Suppressor macrophage treated with lipopolysaccharide for 4 hours (primary cell): Measurements from ENCODE around the gene ARHGAP20.
"Not testable (repeated sequence)": the region's sequence is repeated elsewhere in the genome, so short reads cannot be mapped to it uniquely, and the experiment has no call there.

Experiments used
- DNase-seq: peaks from one replicate; pipeline ENCODE4 v3.0.0-alpha.2; 2020

ARHGAP20 gene

DNA sequence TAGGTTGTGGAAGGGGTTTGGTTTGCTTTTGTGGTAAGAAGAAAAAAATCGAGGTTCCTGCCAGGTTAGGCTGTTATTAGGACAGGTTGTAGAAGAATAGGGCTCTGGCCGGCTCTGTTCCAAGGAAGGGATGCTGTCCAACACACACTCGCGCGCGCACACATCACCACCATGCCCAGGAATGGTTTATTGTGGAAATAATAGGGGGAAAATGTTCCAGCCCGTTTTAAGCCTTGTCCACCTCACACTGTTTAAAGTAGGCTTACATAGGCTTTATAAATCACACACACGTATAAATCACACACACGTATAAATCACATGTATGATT lies 1.2 kb upstream of the ARHGAP20 start:
- no peak for DNase-seq

DNA sequence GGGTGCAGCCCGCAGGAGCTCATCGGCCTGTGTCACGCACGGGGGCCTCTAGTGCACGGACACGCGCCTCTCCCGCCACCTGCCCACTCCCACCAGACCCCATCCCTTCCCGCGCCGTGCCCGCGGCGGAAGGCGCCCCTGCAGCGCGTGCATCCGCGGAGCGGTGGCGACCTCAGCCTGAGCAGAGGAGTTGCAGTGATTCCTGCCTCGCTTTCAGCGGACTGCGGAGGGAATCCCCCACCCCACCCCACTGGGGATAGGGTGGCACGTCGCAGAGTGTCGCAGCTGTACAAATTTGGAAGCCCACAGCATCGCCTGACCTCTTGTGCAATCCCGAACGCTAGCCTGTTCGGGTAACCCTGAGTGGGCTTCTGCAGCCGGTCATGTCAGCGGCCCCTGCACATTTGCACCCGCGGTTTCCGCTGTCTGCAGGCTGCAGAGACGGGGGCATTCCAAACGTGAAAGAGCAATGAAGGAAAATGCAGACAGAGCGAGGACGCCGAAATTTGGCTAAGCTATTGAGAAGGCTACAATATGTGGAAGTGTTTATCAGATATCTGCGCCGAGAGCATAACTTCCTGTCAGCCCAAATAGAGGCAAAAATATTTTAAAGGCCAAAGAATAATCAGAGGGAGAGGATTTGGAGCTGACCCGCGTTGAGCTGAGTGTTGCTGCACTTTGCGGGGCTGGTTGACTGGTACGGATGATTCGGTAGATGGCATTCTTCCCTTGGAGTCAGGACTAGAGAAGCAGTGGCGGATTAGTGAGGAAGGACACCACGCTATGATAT lies 617 bp upstream of the ARHGAP20 start:
- peak; percentile 32 for DNase-seq

DNA sequence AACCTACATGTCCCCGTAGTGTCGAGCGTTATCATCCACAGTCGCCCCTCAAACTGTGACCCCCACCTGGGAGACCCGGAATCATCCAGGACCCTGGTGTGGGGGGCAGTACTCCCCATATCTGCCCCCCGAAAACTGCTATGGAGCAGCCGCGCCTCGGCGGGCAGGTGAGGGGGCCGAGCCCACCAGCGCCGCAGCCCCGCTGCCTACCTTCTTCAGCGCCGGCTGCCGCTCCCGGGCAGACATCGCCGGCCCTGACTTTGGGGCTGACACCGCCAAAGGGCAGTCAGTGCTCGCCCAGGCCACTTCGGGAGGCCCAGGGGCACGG lies 825 bp downstream of the ARHGAP20 start:
- no peak for DNase-seq

DNA sequence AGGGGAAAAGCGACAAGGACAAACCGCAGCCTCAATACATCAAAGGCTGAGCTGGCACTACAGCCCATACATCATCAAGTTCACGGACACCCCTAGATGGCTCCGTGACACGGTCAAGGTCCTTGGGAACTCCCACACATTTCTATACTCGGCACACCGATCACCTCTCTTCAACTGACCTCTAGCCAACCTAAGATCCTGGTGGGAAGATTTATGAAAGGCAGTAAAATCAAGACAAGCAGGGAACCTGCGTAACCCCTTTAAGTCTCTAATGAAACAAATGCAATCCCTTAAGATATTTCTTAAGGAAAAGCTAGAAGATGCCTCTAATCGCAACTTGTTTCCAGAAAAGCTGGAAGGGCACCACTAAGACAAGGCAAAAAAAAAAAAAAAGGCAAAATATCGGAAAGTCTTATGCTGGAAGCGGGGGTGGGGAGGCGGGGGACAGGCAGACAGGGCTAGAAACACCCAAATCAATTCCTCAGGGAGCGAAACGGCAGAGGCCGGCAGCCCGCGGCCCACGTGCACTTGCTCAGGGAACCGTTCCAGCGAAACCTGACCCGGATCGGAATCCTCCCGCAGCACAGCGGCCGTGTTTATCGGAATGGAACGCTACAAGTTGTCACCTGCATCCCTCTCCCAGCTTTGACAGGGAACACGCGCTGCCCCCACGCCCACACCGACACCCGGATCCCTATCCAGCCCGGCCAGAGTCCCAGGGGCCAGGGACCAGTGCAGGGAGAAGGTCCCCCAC lies 1.4 kb downstream of the ARHGAP20 start:
- peak; percentile 19 for DNase-seq

DNA sequence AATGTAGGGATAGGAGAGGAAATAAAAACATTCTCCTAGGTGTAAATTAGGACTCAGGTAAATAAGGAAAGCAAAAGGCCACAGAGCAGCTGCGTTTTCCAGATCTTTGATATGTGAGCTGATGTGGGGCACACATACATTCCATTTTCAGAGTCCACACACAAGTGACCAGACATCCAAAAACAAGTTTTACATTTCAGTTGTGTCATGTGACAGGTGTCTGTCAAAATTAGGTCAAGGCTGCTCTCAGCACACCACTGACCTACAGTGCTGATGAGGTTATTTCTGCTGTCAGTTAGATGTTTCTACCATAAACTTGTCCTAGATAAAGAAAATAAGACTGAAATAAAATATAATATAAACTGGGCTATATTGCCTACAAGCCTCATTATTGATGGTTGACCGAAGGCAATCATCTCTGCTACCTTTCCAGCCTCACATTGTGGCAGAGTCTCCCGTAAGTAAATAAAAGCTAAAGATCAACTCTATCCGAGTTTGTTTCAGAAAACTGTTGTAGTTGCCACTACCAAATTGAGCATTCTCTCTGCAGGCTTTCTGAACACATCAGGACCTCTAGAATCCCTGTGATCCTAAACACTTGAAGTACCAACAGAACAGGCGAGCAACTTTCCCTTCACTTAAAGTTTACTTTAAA lies 7.9 kb downstream of the ARHGAP20 start:
- DNase-seq: no peak

DNA sequence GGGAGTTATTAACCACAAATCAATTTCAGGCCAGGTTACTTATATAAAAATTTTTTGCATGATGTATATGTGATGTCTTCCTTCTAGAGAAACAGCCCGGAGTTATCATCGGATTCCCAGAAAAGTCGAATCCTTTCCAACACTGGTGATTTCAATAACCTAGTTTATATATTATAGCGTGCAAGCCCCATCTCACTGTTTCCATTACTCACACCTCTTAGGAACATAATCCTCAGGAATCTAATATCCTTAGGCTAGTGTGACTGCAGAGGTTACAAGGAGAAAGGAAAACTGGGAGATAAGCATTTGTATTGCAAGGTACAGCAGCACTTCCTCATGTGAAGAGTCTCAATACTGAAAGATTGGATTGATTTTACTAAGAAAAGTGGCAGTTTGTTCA lies 20.3 kb downstream of the ARHGAP20 start:
- DNase-seq: no peak

DNA sequence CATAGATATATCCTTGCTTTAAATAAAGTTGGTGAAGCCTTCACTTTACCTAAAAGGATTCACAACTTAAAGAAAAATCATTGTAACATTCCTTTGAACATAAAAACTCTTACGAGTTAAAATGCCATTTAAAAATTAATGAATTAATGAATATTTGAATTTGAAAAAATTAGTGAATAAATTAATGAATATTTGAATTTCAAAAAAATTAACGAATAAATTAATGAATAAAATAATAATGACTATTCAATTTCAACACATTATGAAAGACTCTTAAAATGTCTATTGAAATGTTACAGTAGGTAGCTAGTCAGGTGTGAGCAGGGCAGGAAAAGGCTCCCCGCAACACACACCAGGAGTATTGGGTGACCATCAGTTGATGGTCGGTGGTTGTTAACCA lies 22.9 kb downstream of the ARHGAP20 start:
- no peak for DNase-seq

DNA sequence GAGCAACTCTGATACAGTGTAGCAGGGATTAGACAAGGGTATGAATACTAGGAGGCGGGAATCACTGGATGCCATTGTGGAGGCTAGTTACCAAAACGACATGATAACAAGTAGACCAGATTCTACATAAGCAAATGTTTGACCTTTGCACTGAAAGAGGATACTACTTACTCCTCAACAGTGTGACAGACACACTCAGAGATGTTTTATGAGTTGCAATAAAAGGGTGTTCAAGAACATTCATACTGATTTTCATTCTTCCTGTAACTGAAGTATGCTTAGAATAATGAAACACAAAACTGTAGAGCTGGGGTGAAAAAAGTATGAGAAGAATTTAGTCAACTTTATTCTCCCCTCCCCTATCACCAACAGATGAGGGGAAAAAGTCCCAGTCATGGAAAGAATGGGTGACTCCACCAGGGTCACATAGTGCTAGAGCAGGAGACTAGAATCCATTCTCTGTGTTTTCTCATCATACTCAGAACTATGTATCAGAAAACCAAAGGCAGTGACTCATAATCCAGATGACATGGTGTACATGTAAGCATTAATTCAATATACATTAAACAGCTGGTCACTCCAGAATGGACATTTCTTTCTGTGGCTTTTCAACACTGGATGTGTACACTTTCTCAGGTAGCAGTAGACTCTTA lies 32.8 kb downstream of the ARHGAP20 start:
- DNase-seq: no peak

DNA sequence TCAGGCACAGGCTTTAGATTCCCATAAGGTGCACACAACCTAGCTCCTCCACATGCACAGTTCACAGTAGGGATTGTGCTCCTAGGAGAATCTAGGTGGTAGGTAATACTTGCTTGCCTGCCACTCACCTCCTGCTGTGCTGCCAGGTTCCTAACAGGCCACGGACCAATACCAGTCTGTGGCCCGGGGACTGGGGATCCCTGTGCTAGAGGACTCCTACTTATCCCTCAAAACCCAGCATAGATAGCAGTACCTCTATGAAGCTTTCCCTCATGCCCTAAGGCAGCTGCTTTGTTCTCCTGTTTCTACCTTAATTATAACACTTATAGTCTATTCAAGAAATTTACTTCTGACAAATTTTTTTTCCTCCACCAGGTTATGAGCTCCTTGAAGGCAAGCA lies 36.7 kb downstream of the ARHGAP20 start:
- no peak for DNase-seq

DNA sequence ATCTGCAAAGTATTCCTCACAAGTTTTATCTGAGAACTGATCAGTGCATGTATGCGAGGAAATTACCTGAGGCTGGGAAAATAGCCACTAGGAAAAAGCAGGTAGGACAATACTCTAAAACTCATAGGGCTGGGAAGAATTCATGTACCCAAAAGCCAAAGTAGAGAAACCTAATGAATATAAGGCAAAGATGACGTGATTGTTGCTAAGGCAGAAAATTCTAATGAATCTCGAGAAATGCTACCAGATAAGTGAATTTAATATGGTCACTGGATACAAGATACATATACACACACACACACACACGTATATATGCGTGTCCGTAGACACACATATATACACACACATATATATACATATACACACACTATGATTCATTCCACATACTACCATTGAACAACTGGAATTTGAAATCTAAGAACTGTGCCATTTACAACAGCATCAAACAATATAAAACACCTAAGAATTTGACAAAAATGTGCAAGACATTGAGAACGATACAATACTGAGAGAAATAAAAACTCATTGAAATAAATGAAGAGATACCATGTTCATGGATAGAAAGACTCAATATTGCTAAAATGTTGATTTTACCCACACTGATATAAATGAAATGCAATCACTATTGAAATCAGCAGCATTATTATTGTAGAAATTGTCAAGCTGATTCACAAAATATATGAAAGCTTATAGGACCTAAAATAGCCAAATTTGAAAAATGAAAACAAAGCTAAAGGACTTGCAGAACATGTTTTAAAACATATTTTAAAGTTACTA lies 46.4 kb downstream of the ARHGAP20 start:
- no peak for DNase-seq

DNA sequence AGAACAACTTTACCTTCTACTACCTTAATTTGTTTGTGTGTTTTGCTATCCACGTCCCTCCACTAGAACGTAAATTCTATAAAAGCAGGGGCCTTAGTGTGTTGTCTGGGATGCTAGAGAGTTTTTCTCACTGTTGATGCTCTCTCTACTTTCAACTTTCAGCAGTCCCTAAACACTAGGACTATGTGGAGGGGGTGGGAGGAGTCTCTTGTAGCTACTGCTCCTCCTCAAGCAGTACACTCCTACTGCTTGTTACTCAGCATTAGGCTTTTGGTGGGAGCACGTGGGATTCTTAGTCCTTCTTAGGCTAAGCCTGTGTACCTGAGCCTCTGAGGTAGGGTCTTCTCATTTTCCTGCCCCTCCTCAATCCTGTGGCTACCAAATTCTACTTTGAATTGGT lies 56.3 kb downstream of the ARHGAP20 start:
- no peak for DNase-seq

DNA sequence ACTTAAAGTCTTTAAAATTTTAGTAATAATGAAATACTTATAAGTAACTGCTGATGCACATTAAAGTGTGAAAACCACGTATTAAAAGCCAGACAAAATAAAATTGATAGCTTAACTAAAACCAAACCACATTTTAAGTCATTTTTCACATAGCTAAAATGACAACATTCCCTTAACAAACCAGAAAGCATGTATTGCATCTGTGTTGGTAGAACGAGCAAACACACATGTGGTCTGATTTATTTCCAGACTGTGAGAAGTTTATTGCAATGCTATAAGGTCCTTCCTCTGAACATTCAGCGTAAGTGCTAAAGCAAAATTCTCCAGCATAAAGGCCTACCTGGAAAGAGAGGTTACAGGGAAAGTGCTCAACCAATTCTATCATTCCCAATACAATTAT lies 57.8 kb downstream of the ARHGAP20 start:
- DNase-seq: no peak

DNA sequence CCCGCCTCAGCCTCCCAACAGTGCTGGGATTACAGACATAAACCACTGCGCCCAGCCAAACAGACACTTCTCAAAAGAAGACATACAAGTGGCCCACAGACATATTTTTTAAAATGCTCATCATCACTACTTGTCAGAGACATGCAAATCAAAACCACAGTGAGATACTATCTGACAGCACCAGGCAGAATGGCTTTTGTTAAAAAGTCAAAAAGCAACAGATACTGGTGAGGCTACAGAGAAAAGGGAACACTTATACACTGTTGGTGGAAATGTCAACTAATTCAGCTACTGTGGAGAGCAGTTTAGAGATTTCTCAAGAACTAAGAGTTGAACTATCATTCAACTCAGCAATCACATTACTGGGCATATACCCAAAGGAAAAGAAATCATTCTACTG lies 67.0 kb downstream of the ARHGAP20 start:
- DNase-seq: no peak

DNA sequence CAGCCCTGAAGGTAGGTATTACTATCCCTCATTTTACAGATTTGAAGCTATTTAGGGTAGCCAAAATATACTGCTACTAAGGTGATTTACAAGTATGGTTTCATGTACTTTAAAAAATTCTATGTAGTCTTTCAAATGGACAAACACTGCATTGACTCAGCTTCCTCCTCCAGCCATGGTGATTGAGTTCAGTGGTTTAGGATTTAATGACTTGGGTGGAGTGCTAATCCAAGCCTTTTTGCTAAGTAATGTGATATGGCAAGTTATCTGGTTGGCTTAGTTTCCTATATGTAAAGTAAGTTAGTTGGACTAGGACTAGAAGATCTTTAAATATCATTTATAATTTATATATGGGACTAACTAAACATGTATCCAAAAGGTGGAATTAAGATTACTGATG lies 77.9 kb downstream of the ARHGAP20 start:
- no peak for DNase-seq

DNA sequence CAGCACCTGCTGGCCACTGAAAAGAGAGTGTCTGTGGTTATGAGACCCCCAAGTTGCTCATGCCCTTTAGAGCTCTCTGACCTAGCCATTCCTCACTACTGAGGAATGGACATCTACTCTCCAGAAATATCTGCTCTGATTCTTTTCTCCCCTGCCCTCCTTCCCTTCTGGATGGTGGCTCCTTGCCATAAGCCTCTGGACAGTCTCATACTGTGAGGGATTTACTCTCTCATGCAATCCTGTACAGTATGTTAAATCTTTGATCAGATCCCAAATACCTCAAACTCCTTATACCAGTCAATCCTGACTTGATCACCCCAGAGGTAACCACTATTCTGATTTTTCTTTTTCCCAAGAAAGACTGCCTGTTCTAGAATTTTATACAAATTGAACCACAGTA lies 80.7 kb downstream of the ARHGAP20 start:
- DNase-seq: no peak

DNA sequence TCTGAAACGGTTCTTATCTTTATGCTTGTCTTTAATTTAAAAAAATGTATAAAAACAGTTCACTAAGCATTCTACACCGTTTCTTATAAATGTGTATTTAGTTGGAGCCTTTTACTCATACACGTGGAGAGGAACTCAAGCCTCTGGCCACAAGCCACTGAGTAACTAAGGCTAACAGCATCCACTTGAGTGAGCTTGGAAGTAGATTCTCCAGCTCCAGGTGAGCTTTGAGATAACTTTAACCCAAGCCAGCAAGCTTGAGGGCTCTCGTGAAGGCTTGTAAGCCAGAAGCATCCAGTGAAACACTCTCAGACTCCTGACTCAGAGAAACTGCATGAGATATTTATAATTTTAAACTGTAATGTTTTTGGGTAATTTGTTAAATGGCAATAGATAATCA lies 82.6 kb downstream of the ARHGAP20 start:
- no peak for DNase-seq

DNA sequence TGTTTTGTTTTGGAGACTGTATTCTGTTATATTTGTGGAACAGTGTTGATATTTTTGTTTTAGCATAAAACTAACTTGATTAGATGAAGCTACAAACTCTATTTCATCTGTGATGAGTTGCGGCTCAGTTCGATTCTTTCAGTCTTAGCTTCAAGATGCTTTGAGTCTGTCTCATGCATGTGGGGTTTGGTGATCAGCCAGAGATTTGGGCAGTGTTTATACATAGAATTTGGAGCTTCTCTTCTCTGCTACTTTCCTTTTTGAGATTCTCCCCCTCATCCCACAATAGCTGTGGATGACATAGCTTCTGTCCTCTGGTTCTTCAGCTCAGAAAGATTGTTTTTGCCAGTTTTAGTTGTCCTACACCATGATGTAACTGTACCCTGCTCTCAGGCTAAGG lies 90.4 kb downstream of the ARHGAP20 start:
- DNase-seq: no peak

DNA sequence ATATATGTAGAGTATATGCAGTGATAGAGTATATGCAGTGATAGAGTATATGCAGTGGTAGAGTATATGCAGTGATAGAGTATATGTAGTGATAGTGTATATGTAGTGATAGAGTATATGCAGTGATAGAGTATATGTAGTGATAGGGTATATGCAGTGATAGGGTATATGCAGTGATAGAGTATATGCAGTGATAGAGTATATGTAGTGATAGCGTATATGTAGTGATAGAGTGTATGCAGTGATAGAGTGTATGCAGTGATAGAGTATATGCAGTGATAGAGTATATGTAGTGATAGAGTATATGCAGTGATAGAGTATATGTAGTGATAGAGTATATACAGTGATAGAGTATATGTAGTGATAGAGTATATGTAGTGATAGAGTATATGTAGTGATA lies 92.9 kb downstream of the ARHGAP20 start:
- not testable (repeated sequence) for DNase-seq

DNA sequence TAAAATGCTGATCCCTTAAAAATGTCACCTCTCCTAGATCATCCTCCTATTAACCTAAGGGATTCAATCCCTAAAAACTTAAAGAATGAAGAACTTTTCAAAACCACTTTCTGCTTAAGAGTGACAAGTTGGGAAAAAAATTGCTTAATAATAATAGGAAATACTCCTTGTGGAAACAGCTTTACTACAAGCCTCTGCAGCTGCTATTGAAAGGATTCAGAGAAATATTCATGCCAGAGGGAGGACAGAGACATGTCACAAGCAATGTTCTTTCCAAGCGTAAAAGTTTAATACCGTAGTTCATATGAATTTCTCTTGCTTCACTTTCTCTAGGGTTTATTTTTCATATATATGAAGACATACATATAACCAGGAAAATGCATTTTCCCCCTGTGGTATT lies 98.2 kb downstream of the ARHGAP20 start:
- no peak for DNase-seq

DNA sequence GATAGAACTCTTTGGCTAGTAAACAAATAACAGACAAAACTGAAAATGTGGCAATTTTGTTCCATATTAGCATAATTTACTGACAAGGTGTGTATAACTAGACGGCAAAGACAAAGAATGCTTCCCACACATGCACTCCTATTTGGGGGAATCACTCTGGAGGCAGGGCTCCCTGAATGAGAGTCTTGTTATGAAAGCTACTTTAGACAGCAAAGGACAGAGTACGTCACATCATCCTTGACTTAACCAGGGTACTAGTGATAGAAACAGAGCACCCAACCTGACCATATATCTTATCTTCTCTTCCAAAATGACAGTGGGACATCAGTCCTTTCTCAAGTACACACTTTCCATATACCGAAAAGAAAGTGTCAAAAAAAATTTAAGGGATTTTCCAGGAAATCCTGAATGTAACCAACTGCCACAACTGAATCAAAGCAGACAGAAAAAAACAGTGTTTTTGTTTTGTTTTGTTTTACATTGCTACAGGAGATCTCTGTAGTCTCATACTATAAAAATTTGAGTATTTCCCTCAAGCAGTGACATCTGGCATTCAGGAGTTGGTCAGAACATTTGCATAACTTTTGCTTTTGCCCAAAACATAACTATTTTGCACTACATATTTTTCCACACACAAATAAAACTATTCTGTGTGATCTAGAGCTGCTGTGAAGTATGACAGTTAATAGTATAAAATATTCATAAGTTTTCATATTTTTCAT lies 98.9 kb downstream of the ARHGAP20 start:
- DNase-seq: no peak

DNA sequence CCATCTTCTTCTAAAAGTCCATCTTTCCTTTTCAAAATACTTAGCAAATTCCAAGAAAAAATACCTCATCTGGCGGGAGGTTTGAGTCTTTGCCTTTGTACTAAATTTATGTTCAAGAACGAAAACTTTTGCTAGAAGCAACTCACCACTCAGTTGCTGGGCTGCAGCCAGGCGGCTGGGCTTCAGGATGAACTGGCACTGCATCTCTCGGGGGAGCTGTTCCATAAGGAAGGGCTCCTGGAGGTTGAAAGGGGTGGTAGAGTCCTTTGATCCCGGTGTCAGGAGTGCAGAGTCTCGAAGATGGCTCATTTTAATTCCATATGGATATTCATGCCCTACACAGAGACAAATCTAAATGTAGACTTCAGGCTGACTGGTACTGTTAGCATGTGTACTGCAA lies 105.8 kb downstream of the ARHGAP20 start:
- DNase-seq: no peak

DNA sequence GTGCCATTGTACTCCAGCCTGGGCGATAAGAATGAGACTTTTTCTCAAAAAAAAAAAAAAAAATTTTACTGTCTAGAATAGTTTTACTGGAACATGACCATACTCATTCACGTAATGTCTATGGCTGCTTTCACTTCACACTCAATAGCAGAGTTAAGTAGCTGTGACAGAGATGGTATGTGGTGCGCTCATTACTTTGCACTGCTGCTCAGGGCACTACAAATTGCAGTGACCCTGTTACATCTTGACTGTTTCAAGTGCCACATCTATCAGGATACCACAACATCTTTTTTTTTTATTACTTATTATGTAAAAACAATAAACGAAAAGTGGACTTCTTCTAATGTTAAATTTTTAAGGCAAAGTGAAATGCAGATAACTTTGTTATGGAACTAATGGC lies 110.3 kb downstream of the ARHGAP20 start:
- no peak for DNase-seq
